Small intestine (tissue), 7 donors: ENCODE data around the gene IL1RAPL2. TPM values are rescaled to one million over a fixed set of nuclear protein-coding genes. Genes with fewer than 3 reads are reported as not detected.
"Not testable (repeated sequence)": the region's sequence is repeated elsewhere in the genome, so short reads cannot be mapped to it uniquely, and the experiment has no call there.

Experiments
- DNase-seq, 2 donors: peaks; one replicate each; pipeline versions ENCODE4 v3.0.0 to v3.0.0-alpha.2; 2013
- FAIRE-seq: peaks from 2 replicates; lab custom pipeline; 2012; peaks lifted over from hg19 to GRCh38; lab: Jason Lieb, UNC
- H3K27ac ChIP-seq, 3 donors: one replicate each; pipeline ENCODE4 v1.5.1; 2013; ENCODE audit warnings: low read length in 2 of 3, mild to moderate bottlenecking in 2 of 3, control low read depth in 1 of 3, inconsistent platforms in 1 of 3, low read depth in 1 of 3, moderate library complexity in 1 of 3
- H3K27me3 ChIP-seq, 3 donors: one replicate each; pipeline ENCODE4 v1.6.1; 2013; ENCODE audit warnings: low read length in 3 of 3, inconsistent platforms in 1 of 3; ENCODE audit not compliant: control insufficient read depth in 3 of 3, insufficient read depth in 3 of 3
- H3K36me3 ChIP-seq, 3 donors: one replicate each; pipeline ENCODE4 v1.6.1; 2013; ENCODE audit warnings: low read length in 3 of 3, inconsistent platforms in 1 of 3, low read depth in 1 of 3, mild to moderate bottlenecking in 1 of 3, moderate library complexity in 1 of 3; ENCODE audit not compliant: control insufficient read depth in 3 of 3, insufficient read depth in 2 of 3
- H3K4me1 ChIP-seq, 3 donors: one replicate each; pipeline ENCODE4 v1.6.1; 2013; ENCODE audit warnings: low read length in 2 of 3, inconsistent platforms in 1 of 3, low read depth in 1 of 3, mild to moderate bottlenecking in 1 of 3, moderate library complexity in 1 of 3; ENCODE audit not compliant: control insufficient read depth in 3 of 3, insufficient read depth in 2 of 3
- H3K4me3 ChIP-seq, 3 donors: one replicate each; pipeline ENCODE4 v1.5.1; 2013; ENCODE audit warnings: low read length in 3 of 3, control low read depth in 1 of 3, inconsistent platforms in 1 of 3, low read depth in 1 of 3, mild to moderate bottlenecking in 1 of 3, moderate library complexity in 1 of 3
- H3K9me3 ChIP-seq, 2 donors: one replicate each; pipeline ENCODE4 v1.6.1; 2013; ENCODE audit warnings: low read depth in 1 of 2, low read length in 1 of 2; ENCODE audit not compliant: control insufficient read depth in 2 of 2, insufficient read depth in 1 of 2
- WGBS, 3 donors: extraction: QIAGEN DNeasy Blood & Tissue Kit; methylation state at CpG; one replicate each; pipeline ENCODE4 v1.1.7; 2013; 5-methylcytosine and 5-hydroxymethylcytosine counted together
- polyA plus RNA-seq, 4 donors: library from polyadenylated mRNA; stranded (reverse) in 3 of 4; unstranded in 1 of 4; fragments of 200-250 nt in 3 of 4; fragments of 120-200 nt in 1 of 4; gene quantifications; one replicate each; pipeline versions ENCODE4 v1.2.1 to v1.2.3, GENCODE V29; 2013
- donor health status: healthy with polysubstance abuse.
- donor health status: control.
- donor health status: control.
- donor health status: Bipolar disorder and iron deficiency.
- donor health status: healthy.

Gene IL1RAPL2
- polyA plus RNA-seq, 4 donors: 0.03 TPM; not detected in 3

DNA sequence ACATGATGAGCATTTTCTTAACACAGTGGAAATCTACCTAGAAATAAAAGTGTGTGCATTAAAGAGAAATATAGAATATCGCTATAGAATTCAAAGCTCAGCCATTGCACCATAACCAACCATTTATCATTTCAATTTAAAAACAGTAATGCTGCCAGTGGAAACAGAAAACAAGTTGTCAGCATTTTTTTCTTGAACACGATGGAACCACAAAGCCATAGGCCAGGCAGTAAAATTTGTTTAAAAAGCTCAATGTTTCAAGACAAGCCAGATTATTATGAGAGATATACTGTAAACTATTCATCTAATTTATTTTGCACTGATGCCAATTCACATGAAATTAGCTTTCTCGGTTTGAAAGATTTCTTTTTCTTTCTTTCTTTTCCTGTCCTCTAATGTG lies 1209.7 kb downstream of the IL1RAPL2 start:
- no peak overlapping the region for H3K4me3 ChIP-seq
- 60 to 71% (median 66%) methylated on average over 3 of the region's 3 CpGs for WGBS, 3 donors
- no peak for DNase-seq
- H3K27me3 ChIP-seq: no peaks in the 10 kb centered on the region
- H3K27ac ChIP-seq: no peak overlapping the region
- FAIRE-seq: no peak
- no peaks in the 10 kb centered on the region for H3K9me3 ChIP-seq
- no peaks in the 10 kb centered on the region for H3K36me3 ChIP-seq
- no peaks in the 10 kb centered on the region for H3K4me1 ChIP-seq

DNA sequence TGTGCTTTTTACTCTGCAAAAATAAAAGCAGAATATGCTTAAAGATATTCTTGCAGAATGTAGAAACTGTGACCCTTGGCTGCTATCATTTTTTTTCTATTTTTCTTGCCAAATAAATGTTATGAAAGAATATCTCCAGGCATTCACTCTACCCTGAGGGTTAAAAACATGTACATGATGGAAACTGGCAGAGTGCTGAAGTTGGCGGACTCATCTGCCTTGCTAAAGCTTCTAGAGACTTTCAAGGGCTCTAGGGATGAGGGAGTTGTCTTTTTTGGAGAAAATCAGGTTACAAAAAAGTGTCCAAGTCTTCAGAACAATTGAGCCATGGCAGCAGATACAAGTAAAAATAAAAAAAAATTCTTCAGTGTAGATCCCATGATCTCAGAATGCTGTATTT lies 1215.8 kb downstream of the IL1RAPL2 start:
- 64 to 86% (median 80%) methylated on average over 1 of the region's 1 CpG for WGBS, 3 donors
- no peak overlapping the region for H3K27ac ChIP-seq
- no peak overlapping the region for H3K4me3 ChIP-seq
- no peaks in the 10 kb centered on the region for H3K27me3 ChIP-seq
- H3K9me3 ChIP-seq: no peaks in the 10 kb centered on the region
- no peak for DNase-seq
- no peak for FAIRE-seq
- H3K36me3 ChIP-seq: no peaks in the 10 kb centered on the region
- no peaks in the 10 kb centered on the region for H3K4me1 ChIP-seq

DNA sequence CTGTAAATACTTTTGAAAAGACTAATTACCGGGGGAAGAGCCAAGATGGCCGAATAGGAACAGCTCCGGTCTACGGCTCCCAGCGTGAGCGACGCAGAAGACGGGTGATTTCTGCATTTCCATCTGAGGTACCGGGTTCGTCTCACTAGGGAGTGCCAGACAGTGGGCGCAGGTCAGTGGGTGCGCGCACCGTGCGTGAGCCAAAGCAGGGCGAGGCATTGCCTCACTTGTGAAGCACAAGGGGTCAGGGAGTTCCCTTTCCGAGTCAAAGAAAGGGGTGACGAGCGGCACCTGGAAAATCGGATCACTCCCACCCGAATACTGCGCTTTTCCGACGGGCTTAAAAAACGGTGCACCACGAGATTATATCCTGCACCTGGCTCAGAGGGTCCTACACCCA lies 1230.9 kb downstream of the IL1RAPL2 start:
- 86 to 93% (median 92%) methylated on average over 25 to 26 of the region's 26 CpGs for WGBS, 3 donors
- FAIRE-seq, H3K9me3 ChIP-seq, H3K4me1 ChIP-seq, H3K27me3 ChIP-seq, H3K4me3 ChIP-seq, H3K36me3 ChIP-seq, H3K27ac ChIP-seq, DNase-seq: not testable (repeated sequence)

DNA sequence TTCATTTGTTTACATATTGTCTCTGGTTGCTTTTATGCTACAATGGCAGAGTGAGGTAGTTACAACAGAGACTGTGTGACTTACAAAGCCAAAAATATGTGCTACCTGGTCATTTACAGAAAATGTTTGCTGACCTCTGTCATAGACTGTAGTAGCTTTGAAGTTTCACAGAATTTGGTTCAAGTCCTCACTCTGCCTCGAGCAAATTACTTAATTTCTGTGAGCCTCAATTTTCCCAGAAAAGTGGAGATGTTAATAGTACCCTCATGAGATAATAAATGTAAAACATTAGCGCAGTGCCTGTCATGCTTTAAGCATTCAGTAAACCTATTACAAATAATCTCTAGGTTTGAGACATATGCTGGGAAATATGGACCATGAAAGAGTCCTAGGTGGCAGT lies 1237.9 kb downstream of the IL1RAPL2 start:
- H3K4me1 ChIP-seq: no peaks in the 10 kb centered on the region
- no peaks in the 10 kb centered on the region for H3K27me3 ChIP-seq
- WGBS, 3 donors: 55 to 81% (median 75%) methylated on average over 2 of the region's 2 CpGs
- no peaks in the 10 kb centered on the region for H3K9me3 ChIP-seq
- H3K4me3 ChIP-seq: no peak overlapping the region
- FAIRE-seq (no peak), DNase-seq (no peak)
- no peak overlapping the region for H3K27ac ChIP-seq
- no peaks in the 10 kb centered on the region for H3K36me3 ChIP-seq

DNA sequence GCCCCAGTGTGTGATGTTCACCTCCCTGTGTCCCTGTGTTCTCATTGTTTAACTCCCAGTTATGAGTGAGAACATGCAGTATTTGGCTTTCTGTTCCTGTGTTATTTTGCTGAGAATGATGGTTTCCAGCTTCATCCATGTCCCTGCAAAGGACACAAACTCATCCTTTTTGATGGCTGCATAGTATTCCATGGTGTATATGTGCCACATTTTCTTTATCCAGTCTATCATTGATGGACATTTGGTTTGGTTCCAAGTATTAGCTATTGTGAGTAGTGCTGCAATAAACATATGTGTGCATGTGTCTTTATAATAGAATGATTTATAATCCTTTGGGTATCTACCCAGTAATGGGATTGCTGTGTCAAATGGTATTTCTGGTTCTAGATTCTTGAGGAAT lies 1239.7 kb downstream of the IL1RAPL2 start:
- FAIRE-seq, H3K27me3 ChIP-seq, DNase-seq, H3K4me1 ChIP-seq, H3K36me3 ChIP-seq, H3K27ac ChIP-seq, H3K4me3 ChIP-seq, H3K9me3 ChIP-seq: not testable (repeated sequence)

DNA sequence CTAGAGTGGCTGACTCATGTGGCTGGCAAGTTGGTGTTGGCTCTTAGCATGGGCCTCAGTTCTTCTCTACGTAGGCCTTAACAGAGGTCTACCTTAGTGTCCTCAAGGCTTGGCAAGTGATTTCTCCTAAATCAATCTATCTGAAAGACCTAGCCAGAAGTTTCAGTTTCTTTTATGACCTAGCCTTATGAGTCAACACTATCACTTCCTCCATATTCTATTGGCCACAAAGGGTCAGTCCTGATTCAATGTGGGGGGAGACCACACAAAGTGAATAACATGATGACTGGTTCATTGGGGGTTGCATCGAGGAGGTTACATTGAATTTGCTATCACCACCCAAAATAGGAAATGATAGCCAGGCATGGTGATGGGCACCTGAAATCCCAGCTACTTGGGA lies 1250.5 kb downstream of the IL1RAPL2 start:
- H3K4me3 ChIP-seq: no peak overlapping the region
- DNase-seq: no peak
- no peaks in the 10 kb centered on the region for H3K9me3 ChIP-seq
- no peak for FAIRE-seq
- H3K27me3 ChIP-seq: peaks cover 0 to 10% (median 2%) of the 10 kb centered on the region in 3 donors
- 57 to 80% (median 65%) methylated on average over 2 of the region's 2 CpGs for WGBS, 3 donors
- no peaks in the 10 kb centered on the region for H3K36me3 ChIP-seq
- no peak overlapping the region for H3K27ac ChIP-seq
- H3K4me1 ChIP-seq: no peaks in the 10 kb centered on the region
